HUES6 (cell line): ENCODE measurements around the gene MPZ.
"Not testable (repeated sequence)": the region's sequence is repeated elsewhere in the genome, so short reads cannot be mapped to it uniquely, and the experiment has no call there.

Experiments
- H3K27ac ChIP-seq: 2 replicates; pipeline ENCODE4 v1.7.0; 2013; ENCODE audit warnings: low read depth, mild to moderate bottlenecking, low read length, inconsistent platforms
- H3K27me3 ChIP-seq: 2 replicates; pipeline ENCODE4 v1.6.1; 2013; ENCODE audit warnings: low read length; ENCODE audit not compliant: control insufficient read depth, insufficient read depth
- H3K36me3 ChIP-seq: 2 replicates; pipeline ENCODE4 v1.6.1; 2013; ENCODE audit warnings: low read length; ENCODE audit not compliant: control insufficient read depth, insufficient read depth
- H3K4me1 ChIP-seq: 2 replicates; pipeline ENCODE4 v1.6.1; 2013; ENCODE audit warnings: low read length; ENCODE audit not compliant: control insufficient read depth, insufficient read depth
- H3K4me3 ChIP-seq: 2 replicates; pipeline ENCODE4 v1.5.1; 2013; ENCODE audit warnings: low read depth, low read length
- H3K9ac ChIP-seq: one replicate; pipeline ENCODE4 v1.6.1; 2013; ENCODE audit warnings: mild to moderate bottlenecking, low read length
- H3K9me3 ChIP-seq: 2 replicates; pipeline ENCODE4 v1.6.1; 2013; ENCODE audit warnings: low read depth, low read length; ENCODE audit not compliant: control insufficient read depth, insufficient read depth

The MPZ gene

GRCh38 chr1:161315841-161316674 is 6.3 kb upstream of the MPZ start:
- H3K9ac ChIP-seq = peak overlapping the region; percentile 43
- not testable (repeated sequence) for H3K36me3 ChIP-seq, H3K4me1 ChIP-seq, H3K27me3 ChIP-seq, H3K9me3 ChIP-seq, H3K27ac ChIP-seq
- H3K4me3 ChIP-seq = peak overlapping the region; percentile 99; the same call in 1 of the 2 replicates

GRCh38 chr1:161314201-161314981 is 4.6 kb upstream of the MPZ start, which contains the start of gene SDHC:
SDHC (plus strand) TSS chr1:161314381; CDS start chr1:161314406, 25 bp downstream.
- H3K27ac ChIP-seq = peak within 1 kb of the TSS; percentile 97
- H3K36me3 ChIP-seq = 0 out of 2 replicates have a peak, but pooled peaks cover 5% of the 10 kb centered on the region
- H3K4me3 ChIP-seq = peak within 1 kb of the TSS; percentile 99
- no peaks in the 10 kb centered on the region for H3K9me3 ChIP-seq
- H3K27me3 ChIP-seq = no peaks in the 10 kb centered on the region
- peaks cover 10% of the 10 kb centered on the region; the same call in 1 of the 2 replicates for H3K4me1 ChIP-seq
- H3K9ac ChIP-seq = peak within 1 kb of the TSS; percentile 99

GRCh38 chr1:161313554-161314200 is 3.9 kb upstream of the MPZ start:
- H3K27ac ChIP-seq = peak overlapping the region; percentile 97
- peak overlapping the region; percentile 99 for H3K9ac ChIP-seq
- peak overlapping the region; percentile 99 for H3K4me3 ChIP-seq
- H3K36me3 ChIP-seq = 0 out of 2 replicates have a peak, but pooled peaks cover 3% of the 10 kb centered on the region
- no peaks in the 10 kb centered on the region for H3K27me3 ChIP-seq
- no peaks in the 10 kb centered on the region for H3K9me3 ChIP-seq
- peaks cover 10% of the 10 kb centered on the region; the same call in 1 of the 2 replicates for H3K4me1 ChIP-seq

- no peaks in the 10 kb centered on the region for H3K27me3 ChIP-seq
- peaks cover 21% of the 10 kb centered on the region for H3K4me1 ChIP-seq
- H3K27ac ChIP-seq = no peak overlapping the region
- no peaks in the 10 kb centered on the region for H3K36me3 ChIP-seq
- H3K4me3 ChIP-seq = no peak overlapping the region
- H3K9me3 ChIP-seq = no peaks in the 10 kb centered on the region
- no peak overlapping the region for H3K9ac ChIP-seq
These were observed 1.9 kb upstream of the MPZ start for GRCh38 chr1:161311595-161312181.

- Histone ChIP-seq H3K9me3 (no peaks in the 10 kb centered on the region), H3K9ac (no peak overlapping the region), H3K4me1 (peaks cover 32% of the 10 kb centered on the region), H3K27me3 (no peaks in the 10 kb centered on the region), H3K4me3 (no peak overlapping the region), H3K27ac (no peak overlapping the region), H3K36me3 (no peaks in the 10 kb centered on the region)
These were observed 1.7 kb downstream of the MPZ start for GRCh38 chr1:161307892-161308638.

- Histone ChIP-seq H3K9ac (no peak overlapping the region), H3K27ac (no peak overlapping the region), H3K36me3 (no peaks in the 10 kb centered on the region), H3K27me3 (no peaks in the 10 kb centered on the region), H3K9me3 (no peaks in the 10 kb centered on the region), H3K4me3 (no peak overlapping the region), H3K4me1 (peaks cover 32% of the 10 kb centered on the region)
These were observed 2.5 kb downstream of the MPZ start for GRCh38 chr1:161307230-161307768.

GRCh38 chr1:161305867-161306519 is 3.8 kb downstream of the MPZ start:
- Histone ChIP-seq H3K4me1 (peaks cover 32% of the 10 kb centered on the region), H3K9ac (no peak overlapping the region), H3K27me3 (no peaks in the 10 kb centered on the region), H3K9me3 (no peaks in the 10 kb centered on the region), H3K4me3 (peak overlapping the region; percentile 89), H3K36me3 (no peaks in the 10 kb centered on the region), H3K27ac (no peak overlapping the region)

- no peaks in the 10 kb centered on the region for H3K36me3 ChIP-seq
- H3K4me3 ChIP-seq = peak overlapping the region; percentile 89
- H3K27ac ChIP-seq = no peak overlapping the region
- H3K9ac ChIP-seq = no peak overlapping the region
- no peaks in the 10 kb centered on the region for H3K9me3 ChIP-seq
- no peaks in the 10 kb centered on the region for H3K27me3 ChIP-seq
- peaks cover 32% of the 10 kb centered on the region for H3K4me1 ChIP-seq
These were observed 4.6 kb downstream of the MPZ start for GRCh38 chr1:161304927-161305866.

GRCh38 chr1:161300478-161300877 is 9.3 kb downstream of the MPZ start:
- no peak overlapping the region for H3K4me3 ChIP-seq
- no peaks in the 10 kb centered on the region for H3K27me3 ChIP-seq
- H3K9me3 ChIP-seq = no peaks in the 10 kb centered on the region
- no peaks in the 10 kb centered on the region for H3K36me3 ChIP-seq
- H3K27ac ChIP-seq = no peak overlapping the region
- peaks cover 16% of the 10 kb centered on the region for H3K4me1 ChIP-seq
- no peak overlapping the region for H3K9ac ChIP-seq
